ENCODE data around the gene ZNF672. TPM values are rescaled to one million over a fixed set of nuclear protein-coding genes. Genes with fewer than 3 reads are reported as not detected.
A peak's percentile ranks its signal among the peaks of the same experiment; 100 is the strongest.

The ZNF672 gene
- total RNA-seq, 1 donor from 2014 or later = 34.6 TPM

GRCh38 chr1:248834343-248834940 lies 3.6 kb upstream of the ZNF672 start:
- no peak for DNase-seq (ENCODE audit: low read depth)

- DNase-seq (ENCODE audit: low read depth) = no peak
Measured at GRCh38 chr1:248837045-248837780, 811 bp upstream of the ZNF672 start.

GRCh38 chr1:248838357-248839167 lies 538 bp downstream of the ZNF672 start:
- DNase-seq (ENCODE audit: low read depth) = peak; percentile 82

GRCh38 chr1:248839168-248839555 lies 1.1 kb downstream of the ZNF672 start:
- no peak for DNase-seq (ENCODE audit: low read depth)

- no peak for DNase-seq (ENCODE audit: low read depth)
Measured at GRCh38 chr1:248840946-248841345, 2.9 kb downstream of the ZNF672 start.

- peak; percentile 44 for DNase-seq (ENCODE audit: low read depth)
Measured at GRCh38 chr1:248841702-248842395, 3.8 kb downstream of the ZNF672 start.

GRCh38 chr1:248842781-248843331 lies 4.8 kb downstream of the ZNF672 start:
- DNase-seq (ENCODE audit: low read depth) = no peak

- no peak for DNase-seq (ENCODE audit: low read depth)
Measured at GRCh38 chr1:248843687-248844086, 5.7 kb downstream of the ZNF672 start.

- DNase-seq (ENCODE audit: low read depth) = no peak
Measured at GRCh38 chr1:248844526-248844925, 6.5 kb downstream of the ZNF672 start.

- no peak for DNase-seq (ENCODE audit: low read depth)
Measured at GRCh38 chr1:248847181-248847955, 9.3 kb downstream of the ZNF672 start.

- DNase-seq (ENCODE audit: low read depth) = no peak
Measured at GRCh38 chr1:248847956-248848561, 10.0 kb downstream of the ZNF672 start.

GRCh38 chr1:248848602-248849001 lies 10.6 kb downstream of the ZNF672 start:
- no peak for DNase-seq (ENCODE audit: low read depth)

GRCh38 chr1:248849152-248849551 lies 11.1 kb downstream of the ZNF672 start:
- no peak for DNase-seq (ENCODE audit: low read depth)

- no peak for DNase-seq (ENCODE audit: low read depth)
Measured at GRCh38 chr1:248849637-248850036, 11.6 kb downstream of the ZNF672 start.

GRCh38 chr1:248850124-248850523 lies 12.1 kb downstream of the ZNF672 start:
- DNase-seq (ENCODE audit: low read depth) = no peak

GRCh38 chr1:248850536-248851251 lies 12.7 kb downstream of the ZNF672 start:
- no peak for DNase-seq (ENCODE audit: low read depth)

- no peak for DNase-seq (ENCODE audit: low read depth)
Measured at GRCh38 chr1:248851390-248851789, 13.4 kb downstream of the ZNF672 start.

- no peak for DNase-seq (ENCODE audit: low read depth)
Measured at GRCh38 chr1:248852481-248853405, 14.7 kb downstream of the ZNF672 start.
